NCI-H446 treated with DMSO at 0.1 percent for 48 hours (cell line): ENCODE measurements around the gene SYNPO2.
"Not testable (repeated sequence)": the region's sequence is repeated elsewhere in the genome, so short reads cannot be mapped to it uniquely, and the experiment has no call there.

Source experiments
- DNase-seq: peaks from one replicate; lab custom pipeline; 2025; lab: John Stamatoyannopoulos, UW

The SYNPO2 gene

GRCh38 chr4:118976193-118976560 lies 87.5 kb downstream of the SYNPO2 start:
- DNase-seq: not testable (repeated sequence)

- DNase-seq: not testable (repeated sequence)
These were observed 88.4 kb downstream of the SYNPO2 start for GRCh38 chr4:118977100-118977499.

- DNase-seq: no peak
These were observed 91.1 kb downstream of the SYNPO2 start for GRCh38 chr4:118979712-118980111.

DNA sequence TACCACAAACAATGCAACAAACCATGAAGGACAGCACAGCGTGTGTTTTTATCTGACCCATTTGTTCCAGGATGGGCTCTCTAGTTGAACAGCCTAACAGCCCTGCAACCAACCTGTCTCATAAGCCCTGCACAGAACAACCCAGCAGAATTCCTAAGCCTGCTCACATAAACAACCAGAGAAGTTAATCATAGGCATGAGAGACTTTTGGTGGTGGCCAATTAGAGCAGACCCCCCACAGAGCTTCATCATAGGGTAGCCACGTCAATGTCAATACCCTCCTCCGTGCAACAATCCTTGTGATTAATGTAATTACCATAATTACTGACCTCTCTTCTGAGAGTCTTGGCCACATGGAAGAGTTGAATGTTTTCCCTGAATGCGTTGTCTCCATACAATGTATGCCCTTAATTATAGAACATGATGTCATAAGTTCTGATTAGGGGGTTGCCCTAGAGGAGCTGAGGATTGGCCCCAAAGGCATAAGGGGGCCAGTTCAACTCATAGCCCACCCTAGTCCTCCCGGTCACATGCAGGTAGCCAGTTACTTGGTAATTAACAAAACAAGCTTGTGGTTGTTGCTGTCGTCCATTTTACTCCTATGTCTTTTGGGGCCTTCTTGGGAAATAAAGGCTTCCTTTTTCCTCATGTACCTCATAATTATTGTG lies 92.7 kb downstream of the SYNPO2 start:
- DNase-seq: no peak

GRCh38 chr4:118981839-118982381 lies 93.3 kb downstream of the SYNPO2 start:
- DNase-seq: no peak

DNA sequence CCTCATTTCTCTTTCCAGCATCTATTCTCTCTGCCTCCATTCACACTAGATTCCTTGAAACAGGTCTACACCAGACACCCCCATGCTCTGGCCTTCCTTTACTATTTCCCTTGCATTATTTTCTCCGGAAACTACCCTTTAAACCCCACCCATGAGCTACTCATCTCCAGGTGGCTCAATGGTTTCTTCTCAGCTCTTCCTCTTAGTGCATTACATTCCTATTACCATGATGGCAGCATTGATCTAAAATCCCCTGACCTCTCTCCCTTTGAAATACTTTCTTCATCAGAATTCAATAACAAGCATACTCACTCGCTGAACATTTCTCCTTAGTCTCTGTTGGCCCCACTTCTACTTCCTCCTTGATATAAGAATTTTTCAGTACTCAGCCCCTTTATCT lies 94.6 kb downstream of the SYNPO2 start:
- no peak for DNase-seq

GRCh38 chr4:118983831-118984230 lies 95.2 kb downstream of the SYNPO2 start:
- no peak for DNase-seq

DNA sequence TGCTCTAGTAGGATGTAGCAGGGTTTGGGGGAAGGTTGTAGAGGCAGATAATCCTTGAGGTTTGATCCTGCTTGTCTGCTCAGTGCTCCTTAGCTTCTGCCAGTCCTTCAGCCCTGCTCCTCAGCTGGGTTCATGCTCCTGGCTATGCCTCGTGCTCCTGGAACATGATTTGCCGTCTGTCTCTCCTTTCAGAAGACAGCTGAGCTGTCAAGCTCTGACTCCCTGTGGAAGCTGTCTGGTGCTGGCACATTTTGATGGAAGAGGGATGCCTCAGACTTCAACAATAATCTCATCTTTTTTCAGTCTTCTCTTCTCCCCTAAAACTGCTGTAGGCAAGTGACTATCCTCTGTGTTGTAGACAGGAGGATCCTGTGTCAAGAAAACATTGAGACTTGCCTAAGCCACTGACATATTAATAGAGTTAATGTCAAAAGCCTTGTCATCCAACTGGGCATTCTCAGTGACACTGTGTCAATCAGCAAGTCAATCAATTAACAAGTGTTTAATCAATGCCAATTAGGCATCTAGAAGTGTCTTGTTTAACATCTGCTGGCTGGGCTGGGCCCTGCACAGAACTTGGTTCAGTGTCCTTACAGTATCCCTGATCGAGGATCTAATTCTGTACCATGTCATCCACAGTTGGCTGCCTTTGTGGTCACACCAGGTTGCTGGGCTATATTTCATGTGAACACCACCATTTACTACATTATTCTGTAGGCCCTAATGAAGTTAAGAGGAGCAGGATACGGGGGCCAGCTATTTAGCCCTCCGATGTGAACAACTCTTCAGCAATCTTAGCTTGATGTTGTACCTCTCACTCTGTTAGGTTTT lies 96.7 kb downstream of the SYNPO2 start:
- no peak for DNase-seq

- no peak for DNase-seq
These were observed 99.4 kb downstream of the SYNPO2 start for GRCh38 chr4:118987959-118988634.

DNA sequence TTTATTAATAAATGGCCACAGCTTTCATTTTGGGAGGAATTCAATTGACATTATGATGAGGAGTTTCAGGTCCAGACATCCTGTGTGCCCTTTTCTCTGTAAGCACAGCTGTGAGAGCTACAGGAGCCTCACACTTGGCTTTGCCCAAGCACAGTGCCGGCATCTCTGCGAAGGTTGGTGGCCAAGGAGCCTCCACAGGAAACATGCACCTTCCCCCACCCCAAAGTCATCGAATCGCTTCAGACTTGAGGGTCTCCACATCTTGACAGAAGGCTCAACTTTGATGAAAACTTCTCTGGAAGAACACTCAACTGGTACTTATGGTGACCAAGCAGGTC lies 100.0 kb downstream of the SYNPO2 start:
- DNase-seq: no peak

DNA sequence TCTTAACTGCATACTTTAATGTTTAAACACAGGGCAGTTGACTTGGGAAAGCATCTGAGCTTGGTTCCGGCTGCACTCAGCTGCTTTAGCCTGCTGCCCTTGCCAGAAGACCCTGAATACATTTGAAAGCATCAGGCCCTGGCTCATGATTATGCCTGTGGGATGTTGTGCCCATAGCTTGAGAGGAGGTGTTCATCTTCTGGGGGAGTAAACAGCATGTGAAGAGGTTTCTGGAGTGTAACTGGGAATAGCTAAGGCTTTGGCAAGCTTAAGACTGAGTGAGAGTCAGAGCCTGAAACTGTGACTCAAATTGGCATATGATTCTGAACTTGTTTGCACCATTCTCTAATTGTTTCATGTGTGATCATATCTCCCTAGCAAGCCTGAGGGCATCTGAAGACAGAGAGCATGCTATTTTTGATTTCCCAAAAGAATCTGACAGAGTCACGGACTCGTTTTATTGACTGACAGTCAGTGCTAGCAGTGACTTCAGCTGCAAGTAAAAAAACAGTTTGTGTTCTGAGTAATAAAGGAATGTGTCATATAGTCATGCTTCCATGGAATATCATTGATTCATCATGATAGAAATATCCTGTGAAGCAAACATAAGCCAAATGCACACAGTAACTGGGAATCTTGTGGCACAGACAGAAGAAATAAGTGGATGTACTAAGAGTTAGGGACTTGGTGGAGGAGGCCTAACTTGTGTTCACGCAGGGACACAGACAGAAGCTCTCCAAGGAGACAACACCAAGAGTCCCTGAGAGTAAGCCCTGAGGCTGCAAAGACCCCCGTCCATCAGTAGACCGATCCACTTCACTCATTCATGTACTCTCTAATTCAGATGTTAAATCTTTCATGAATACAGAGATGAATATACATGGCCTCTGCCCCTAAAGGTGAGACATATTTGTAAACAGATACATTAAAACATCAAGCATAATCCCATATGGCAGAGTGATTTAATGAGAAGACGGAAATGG lies 100.7 kb downstream of the SYNPO2 start:
- DNase-seq: peak; percentile 12

DNA sequence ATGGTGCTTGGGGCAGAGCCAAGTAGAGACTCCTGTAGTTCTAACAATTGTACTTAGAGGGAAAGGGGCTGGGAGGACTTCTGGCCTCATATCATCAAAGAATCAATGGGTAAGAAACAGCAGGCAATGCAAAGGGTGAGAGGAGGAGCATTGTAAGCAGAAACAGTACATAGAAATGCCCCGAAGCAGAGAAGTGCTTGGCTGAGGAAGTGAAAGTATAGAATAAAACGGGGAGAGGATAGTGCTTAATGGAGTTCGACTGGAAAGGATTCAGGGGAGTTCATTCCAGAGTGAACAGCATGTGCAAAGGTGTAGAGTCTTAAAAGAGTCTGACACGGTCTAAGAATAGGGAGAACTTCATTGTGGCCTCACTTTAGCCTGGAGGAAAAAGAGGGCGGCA lies 103.0 kb downstream of the SYNPO2 start:
- DNase-seq: no peak

DNA sequence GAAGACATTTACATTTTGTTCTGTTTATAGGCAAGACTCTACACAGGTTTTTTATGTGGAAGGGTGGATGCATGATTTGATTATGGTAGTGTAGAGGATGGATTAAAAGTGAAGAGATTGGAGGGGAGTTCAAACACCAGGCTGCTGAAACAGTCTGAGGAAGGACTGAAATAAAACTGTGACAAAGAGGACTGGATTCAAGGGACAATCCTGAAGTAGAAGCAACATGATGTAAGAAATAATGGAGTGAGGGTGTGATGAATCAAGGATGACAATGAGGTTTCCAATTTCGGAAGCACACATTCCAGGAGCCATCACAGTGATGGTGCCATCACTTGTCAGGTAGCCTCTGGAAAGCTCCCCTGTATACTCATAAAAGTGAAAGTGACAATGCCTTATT lies 103.5 kb downstream of the SYNPO2 start:
- no peak for DNase-seq

GRCh38 chr4:118993333-118993732 lies 104.7 kb downstream of the SYNPO2 start:
- no peak for DNase-seq

- peak; percentile 73 for DNase-seq
These were observed 105.4 kb downstream of the SYNPO2 start for GRCh38 chr4:118994030-118994429.

DNA sequence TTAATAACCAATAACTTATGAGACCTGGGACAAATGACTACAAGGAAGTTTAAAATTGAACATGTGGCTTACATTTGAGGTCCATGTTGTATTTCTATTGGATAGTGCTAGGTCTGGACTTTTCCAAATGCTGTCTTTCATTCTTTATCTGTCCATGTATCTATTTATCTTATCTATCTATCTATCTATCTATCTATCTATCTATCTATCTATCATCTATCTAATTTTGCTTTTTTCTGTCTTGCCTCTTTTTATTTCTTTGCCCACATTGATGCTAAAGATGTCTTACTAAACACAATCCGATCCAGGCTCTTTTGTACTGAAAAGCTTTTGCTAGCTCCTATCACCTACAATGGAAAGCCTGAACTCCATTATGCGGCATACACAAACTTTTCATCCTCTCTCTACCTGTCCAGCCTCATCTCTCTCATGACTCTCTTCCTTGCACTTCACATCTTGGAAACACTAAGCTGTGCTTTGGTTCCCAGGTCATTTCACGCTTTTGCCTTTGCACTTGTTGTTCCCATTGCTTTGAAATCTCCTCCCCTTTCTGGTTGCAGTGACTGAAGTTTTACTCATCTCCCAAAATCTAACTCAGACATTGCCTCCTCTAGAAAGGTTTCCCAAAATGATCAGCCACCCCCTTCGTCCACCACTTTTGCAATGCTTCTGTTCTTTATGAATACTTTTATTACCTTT lies 107.2 kb downstream of the SYNPO2 start:
- DNase-seq: no peak

GRCh38 chr4:118997601-118998000 lies 108.9 kb downstream of the SYNPO2 start:
- DNase-seq: no peak

- DNase-seq: no peak
These were observed 111.3 kb downstream of the SYNPO2 start for GRCh38 chr4:118999919-119000318.

DNA sequence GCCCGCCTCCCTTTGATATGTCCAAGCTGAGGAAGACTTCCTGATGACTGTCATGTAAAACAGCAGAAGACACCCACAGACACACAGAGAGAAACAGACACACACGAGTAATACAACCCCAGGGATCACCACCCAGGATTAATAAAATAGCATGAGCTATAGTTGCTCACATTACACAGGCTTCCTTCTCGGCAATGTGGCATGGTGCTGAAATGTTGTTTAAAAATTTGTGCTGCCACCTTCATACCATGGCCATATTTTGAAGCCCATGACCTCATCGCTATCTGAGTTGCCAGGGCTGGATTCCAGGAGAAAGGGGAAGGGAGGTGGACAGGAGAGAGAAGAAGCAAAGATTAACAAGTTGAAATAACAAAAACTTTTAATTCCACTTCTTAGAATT lies 111.7 kb downstream of the SYNPO2 start:
- DNase-seq: no peak

DNA sequence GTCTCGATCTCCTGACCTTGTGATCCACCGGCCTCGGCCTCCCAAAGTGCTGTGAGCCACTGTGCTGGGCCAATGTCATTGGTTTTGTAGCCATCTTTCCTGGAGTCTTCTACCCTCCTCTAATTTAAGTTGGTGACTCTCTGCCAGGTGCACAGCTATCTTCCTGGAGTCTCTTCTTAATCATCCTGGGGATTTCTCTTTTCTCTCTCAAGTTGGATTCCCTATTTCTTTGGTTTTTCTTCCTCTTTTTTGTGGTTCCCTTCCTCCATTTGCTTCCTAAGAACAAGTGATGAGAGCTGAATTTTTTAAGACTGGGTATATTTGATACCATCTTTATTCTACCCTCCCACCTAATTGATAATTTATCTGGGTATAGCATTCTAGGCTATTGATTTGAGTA lies 113.8 kb downstream of the SYNPO2 start:
- no peak for DNase-seq

DNA sequence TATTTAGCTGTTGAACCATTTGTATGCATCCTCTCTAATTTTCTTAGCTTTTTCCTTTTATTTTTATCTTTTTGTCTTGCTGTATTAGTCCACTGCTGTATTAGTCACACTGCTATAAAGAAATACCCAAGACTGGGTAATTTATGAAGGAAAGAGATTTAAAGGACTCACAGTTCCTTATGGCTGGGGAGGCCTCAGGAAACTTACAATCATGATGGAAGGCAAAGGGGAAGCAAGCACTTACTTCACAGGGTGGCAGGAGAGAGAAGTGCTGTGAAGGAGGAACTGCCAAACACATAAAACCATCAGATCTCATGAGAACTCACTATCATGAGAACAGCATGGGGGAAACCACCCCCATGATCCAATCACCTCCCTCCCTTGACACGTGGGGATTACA lies 114.3 kb downstream of the SYNPO2 start:
- not testable (repeated sequence) for DNase-seq
